Osteocyte (in vitro differentiated cells): ENCODE results near the gene FANCB. TPM values are rescaled to one million over a fixed set of nuclear protein-coding genes. Genes with fewer than 3 reads are reported as not detected.

Experiments
- DNase-seq: peaks from one replicate; pipeline ENCODE4 v3.0.0; 2021; ENCODE audit warnings: mixed read lengths; ENCODE audit not compliant: unreplicated experiment; ENCODE audit errors: extremely low spot score
- H3K27ac Mint-ChIP-seq: one replicate; pipeline ENCODE4 v1.8.0; 2021; ENCODE audit warnings: mild to moderate bottlenecking, mixed read lengths; ENCODE audit not compliant: unreplicated experiment
- H3K27me3 Mint-ChIP-seq: one replicate; pipeline ENCODE4 v1.8.0; 2021; ENCODE audit warnings: mixed read lengths; ENCODE audit not compliant: unreplicated experiment
- H3K36me3 Mint-ChIP-seq: one replicate; pipeline ENCODE4 v1.8.0; 2021; ENCODE audit warnings: mixed read lengths; ENCODE audit not compliant: unreplicated experiment
- H3K4me1 Mint-ChIP-seq: one replicate; pipeline ENCODE4 v1.8.0; 2021; ENCODE audit warnings: mixed read lengths; ENCODE audit not compliant: unreplicated experiment
- H3K4me3 Mint-ChIP-seq: one replicate; pipeline ENCODE4 v1.8.0; 2021; ENCODE audit warnings: mild to moderate bottlenecking, moderate library complexity, mixed read lengths; ENCODE audit not compliant: unreplicated experiment
- H3K9me3 Mint-ChIP-seq: one replicate; pipeline ENCODE4 v1.8.0; 2021; ENCODE audit warnings: mixed read lengths; ENCODE audit not compliant: unreplicated experiment
- CTCF ChIP-seq: fragments of 200-600 bp; sonication (generic); IDR thresholded peaks from 2 replicates; pipeline ENCODE4 v1.5.0; 2021; ENCODE audit warnings: antibody characterized with exemption, mild to moderate bottlenecking, moderate library complexity
- total RNA-seq: library from RNA; stranded (reverse); gene quantifications from 2 replicates; pipeline ENCODE4 v1.2.1, GENCODE V29; 2021

Gene FANCB
- total RNA-seq, 1 donor from 2014 or later = 2.9 TPM

DNA sequence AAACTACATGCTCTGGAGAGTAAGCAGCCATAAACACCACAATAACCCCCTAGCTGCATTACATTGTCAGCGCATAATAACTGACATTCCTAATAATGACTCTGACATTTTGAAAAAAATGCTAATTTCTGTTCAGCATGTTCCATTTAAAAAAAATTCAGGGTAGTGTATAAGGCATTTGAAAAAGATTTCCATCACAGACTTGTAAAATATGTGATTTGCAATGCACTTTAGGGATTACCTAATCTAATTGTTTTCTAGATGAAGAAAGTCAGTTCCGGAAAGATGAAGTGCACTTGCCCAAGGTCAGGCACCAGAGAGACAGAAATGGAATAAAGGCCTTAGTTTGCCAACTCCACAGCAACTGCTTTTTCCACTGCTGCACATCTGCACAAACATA lies 55.3 kb downstream of the FANCB start:
- no peak overlapping the region for H3K27ac Mint-ChIP-seq
- peaks cover 19% of the 10 kb centered on the region for H3K9me3 Mint-ChIP-seq
- peaks cover 11% of the 10 kb centered on the region for H3K4me1 Mint-ChIP-seq
- DNase-seq = no peak
- H3K4me3 Mint-ChIP-seq = no peak overlapping the region
- H3K27me3 Mint-ChIP-seq = no peaks in the 10 kb centered on the region
- no peak for TF ChIP-seq CTCF
- no peaks in the 10 kb centered on the region for H3K36me3 Mint-ChIP-seq

DNA sequence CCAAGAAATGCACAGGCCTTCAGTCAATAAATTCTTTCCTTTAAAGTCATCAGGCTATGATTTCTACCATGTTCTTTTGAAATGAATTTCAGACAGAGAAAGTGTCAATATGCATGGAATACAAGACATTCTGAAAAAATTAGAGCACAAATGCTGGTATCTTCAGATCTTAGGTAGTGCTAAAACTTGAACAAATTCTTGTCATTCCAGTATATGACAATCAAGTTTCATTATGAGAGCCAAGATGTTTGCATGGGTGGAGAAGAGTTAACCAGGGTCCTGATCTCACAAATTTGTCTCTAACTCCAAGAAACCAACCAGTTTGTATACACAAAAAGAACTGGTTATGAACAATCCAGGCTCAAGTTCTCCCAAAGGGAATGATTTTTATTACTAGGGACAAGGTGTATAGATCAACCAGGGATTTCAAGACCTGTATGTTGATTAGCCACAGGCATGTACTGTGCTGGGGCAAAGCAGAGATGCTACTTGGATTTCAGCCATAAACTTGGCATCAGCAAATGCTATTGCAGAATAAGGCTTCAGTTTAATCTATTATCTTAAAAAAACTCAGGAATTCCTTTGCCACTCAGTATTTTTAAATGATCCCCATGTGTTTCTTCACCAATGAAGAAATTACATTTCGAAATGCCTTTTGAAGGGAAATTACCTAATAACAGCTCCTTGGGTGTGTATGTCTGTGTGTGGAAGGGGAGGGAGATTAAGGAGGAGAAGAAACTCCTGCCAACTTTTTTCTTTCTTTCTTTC lies 69.7 kb downstream of the FANCB start:
- Mint-ChIP-seq H3K4me3 (no peak overlapping the region), H3K27ac (no peak overlapping the region), H3K9me3 (peaks cover 38% of the 10 kb centered on the region), H3K36me3 (no peaks in the 10 kb centered on the region), H3K4me1 (peaks cover 6% of the 10 kb centered on the region), H3K27me3 (no peaks in the 10 kb centered on the region)
- DNase-seq = no peak
- no peak for TF ChIP-seq CTCF

GRCh38 chrX:14801136-14801535 lies 71.7 kb downstream of the FANCB start:
- H3K36me3 Mint-ChIP-seq = no peaks in the 10 kb centered on the region
- peaks cover 29% of the 10 kb centered on the region for H3K9me3 Mint-ChIP-seq
- DNase-seq = no peak
- H3K27ac Mint-ChIP-seq = no peak overlapping the region
- TF ChIP-seq CTCF = no peak
- no peak overlapping the region for H3K4me3 Mint-ChIP-seq
- peaks cover 6% of the 10 kb centered on the region for H3K4me1 Mint-ChIP-seq
- H3K27me3 Mint-ChIP-seq = no peaks in the 10 kb centered on the region

- no peaks in the 10 kb centered on the region for H3K27me3 Mint-ChIP-seq
Measured at GRCh38 chrX:14798805-14799397, 74.0 kb downstream of the FANCB start.

More at GRCh38 chrX:14798805-14799397, 74.0 kb downstream of the FANCB start:
- peaks cover 18% of the 10 kb centered on the region for H3K9me3 Mint-ChIP-seq
- peaks cover 6% of the 10 kb centered on the region for H3K4me1 Mint-ChIP-seq
- H3K27ac Mint-ChIP-seq = no peak overlapping the region
- TF ChIP-seq CTCF = no peak
- no peak overlapping the region for H3K4me3 Mint-ChIP-seq
- H3K36me3 Mint-ChIP-seq = no peaks in the 10 kb centered on the region
- no peak for DNase-seq

Other genes starting within 250 kb of the FANCB start
- gene MOSPD2, start 352 bp upstream of the FANCB start, total RNA-seq = 18.8 and 19.1 TPM in 2 replicates